BJ (cell line): Measurements from ENCODE around the gene ATP6V0A4. TPM values are rescaled to one million over a fixed set of nuclear protein-coding genes. Genes with fewer than 3 reads are reported as not detected.

Source experiments
- CTCF ChIA-PET: fragments of 350-600 bp; formaldehyde crosslinking; extraction: SDS; loops from one replicate; lab custom pipeline; 2021; ENCODE audit warnings: antibody characterized with exemption, inconsistent platforms; lab: Yijun Ruan, JAX
- POLR2A ChIA-PET: fragments of 300-600 bp; sonication (Branson Sonifier 250); formaldehyde crosslinking; extraction: SDS; loops from one replicate; lab custom pipeline; 2021; ENCODE audit warnings: antibody characterized with exemption; lab: Charles Lee
- DNase-seq: peaks from one replicate; pipeline ENCODE4 v3.0.0-alpha.2; 2011; ENCODE audit warnings: low read depth
- H3K27me3 ChIP-seq: 2 replicates; pipeline ENCODE4 v1.6.0; 2011; ENCODE audit warnings: low read length; ENCODE audit not compliant: control insufficient read depth, insufficient read depth
- H3K36me3 ChIP-seq: 2 replicates; pipeline ENCODE4 v1.5.1; 2011; ENCODE audit warnings: low read length; ENCODE audit not compliant: control insufficient read depth, insufficient read depth
- H3K4me3 ChIP-seq: 2 replicates; pipeline ENCODE4 v1.5.1; 2011; ENCODE audit warnings: low read depth, mild to moderate bottlenecking, control low read depth, low read length
- polyA plus RNA-seq: library from polyadenylated mRNA; depleted of rRNA; stranded (reverse); fragments of >200 nt; gene quantifications from 2 replicates; pipeline ENCODE4 v1.2.3, GENCODE V29; 2011; rRNA removed
- TF ChIP-seq, protein P1 (sequence below): IDR thresholded peaks from 2 replicates; pipeline ENCODE4 v1.5.1; 2011; ENCODE audit warnings: low read depth, mild to moderate bottlenecking, control low read depth, inconsistent platforms, low read length, moderate library complexity; ENCODE audit not compliant: insufficient read depth

The ATP6V0A4 gene
- polyA plus RNA-seq, 1 experiment, result 0.06 TPM

DNA sequence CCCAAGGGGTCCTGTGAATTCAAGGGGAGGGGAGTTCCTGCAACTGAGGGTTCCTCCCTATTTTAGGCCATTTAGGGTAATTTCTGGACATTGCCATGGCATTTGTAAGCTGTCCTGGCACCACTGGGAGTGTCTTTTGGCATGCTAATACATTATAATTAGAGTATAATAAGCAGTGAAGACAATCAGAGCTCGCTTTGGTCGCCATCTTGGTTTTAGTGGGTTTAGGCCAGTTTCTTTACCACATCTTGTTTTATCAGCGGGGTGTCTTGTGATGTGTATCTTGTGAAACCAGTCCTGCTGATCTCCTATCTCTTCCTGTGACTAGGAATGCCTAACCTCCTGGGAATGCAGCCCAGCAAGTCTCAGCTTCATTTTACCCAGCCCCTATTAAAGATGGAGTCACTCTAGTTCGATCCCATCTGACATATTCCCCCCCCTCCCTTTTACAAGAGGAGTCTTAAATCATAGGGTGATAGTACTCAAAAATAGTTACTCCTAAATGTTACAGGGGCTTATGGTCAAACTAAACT, 140.1 kb downstream of the ATP6V0A4 start:
- no peak overlapping the region for H3K4me3 ChIP-seq
- TF ChIP-seq, protein P1, sequence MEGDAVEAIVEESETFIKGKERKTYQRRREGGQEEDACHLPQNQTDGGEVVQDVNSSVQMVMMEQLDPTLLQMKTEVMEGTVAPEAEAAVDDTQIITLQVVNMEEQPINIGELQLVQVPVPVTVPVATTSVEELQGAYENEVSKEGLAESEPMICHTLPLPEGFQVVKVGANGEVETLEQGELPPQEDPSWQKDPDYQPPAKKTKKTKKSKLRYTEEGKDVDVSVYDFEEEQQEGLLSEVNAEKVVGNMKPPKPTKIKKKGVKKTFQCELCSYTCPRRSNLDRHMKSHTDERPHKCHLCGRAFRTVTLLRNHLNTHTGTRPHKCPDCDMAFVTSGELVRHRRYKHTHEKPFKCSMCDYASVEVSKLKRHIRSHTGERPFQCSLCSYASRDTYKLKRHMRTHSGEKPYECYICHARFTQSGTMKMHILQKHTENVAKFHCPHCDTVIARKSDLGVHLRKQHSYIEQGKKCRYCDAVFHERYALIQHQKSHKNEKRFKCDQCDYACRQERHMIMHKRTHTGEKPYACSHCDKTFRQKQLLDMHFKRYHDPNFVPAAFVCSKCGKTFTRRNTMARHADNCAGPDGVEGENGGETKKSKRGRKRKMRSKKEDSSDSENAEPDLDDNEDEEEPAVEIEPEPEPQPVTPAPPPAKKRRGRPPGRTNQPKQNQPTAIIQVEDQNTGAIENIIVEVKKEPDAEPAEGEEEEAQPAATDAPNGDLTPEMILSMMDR, result no peak
- no peaks in the 10 kb centered on the region for H3K36me3 ChIP-seq
- ChIA-PET CTCF (interaction anchor here (0.9 kb wide), 1 partner anchor 27 kb away, joined by 3 read pairs; no protein-coding TSS in a partner anchor), POLR2A (no interaction called here)
- H3K27me3 ChIP-seq, result no peaks in the 10 kb centered on the region
- no peak for DNase-seq

- TF ChIP-seq, protein P1, result no peak
- no peak for DNase-seq
- Histone ChIP-seq H3K4me3 (no peak overlapping the region), H3K27me3 (no peaks in the 10 kb centered on the region), H3K36me3 (no peaks in the 10 kb centered on the region)
- ChIA-PET CTCF (no interaction called here), POLR2A (no interaction called here)
Measured at GRCh38 chr7:138656952-138657351, 141.0 kb downstream of the ATP6V0A4 start.

Other genes starting within 250 kb of the ATP6V0A4 start
- not detected in 2 replicates for gene SVOPL, start 96.8 kb downstream of the ATP6V0A4 start, polyA plus RNA-seq
- not detected in 2 replicates for gene TMEM213, start 202 bp downstream of the ATP6V0A4 start, polyA plus RNA-seq
- gene KIAA1549, start 183.2 kb upstream of the ATP6V0A4 start, polyA plus RNA-seq, result 2.5 TPM in 2 replicates
- 7.6 and 10.0 TPM in 2 replicates for gene ZC3HAV1L, start 237.8 kb upstream of the ATP6V0A4 start, polyA plus RNA-seq